Dermis microvascular lymphatic vessel endothelial cell (primary cell): ENCODE data around the gene DNAJC15. TPM values are rescaled to one million over a fixed set of nuclear protein-coding genes. Genes with fewer than 3 reads are reported as not detected.
A peak's percentile ranks its signal among the peaks of the same experiment; 100 is the strongest.
"Not testable (repeated sequence)": the region's sequence is repeated elsewhere in the genome, so short reads cannot be mapped to it uniquely, and the experiment has no call there.

Source experiments
- DNase-seq, 2 donors: peaks; one replicate each; pipeline versions ENCODE4 v3.0.0 to v3.0.0-alpha.2; 2010; ENCODE audit warnings: low read depth in 2 of 2
- total RNA-seq: library from RNA; depleted of rRNA; stranded (reverse); fragments of >200 nt; gene quantifications from 2 replicates; pipeline ENCODE4 v1.2.1, GENCODE V29; 2014

The DNAJC15 gene
- total RNA-seq, 1 donor from 2014 or later, result 17.5 TPM

DNA sequence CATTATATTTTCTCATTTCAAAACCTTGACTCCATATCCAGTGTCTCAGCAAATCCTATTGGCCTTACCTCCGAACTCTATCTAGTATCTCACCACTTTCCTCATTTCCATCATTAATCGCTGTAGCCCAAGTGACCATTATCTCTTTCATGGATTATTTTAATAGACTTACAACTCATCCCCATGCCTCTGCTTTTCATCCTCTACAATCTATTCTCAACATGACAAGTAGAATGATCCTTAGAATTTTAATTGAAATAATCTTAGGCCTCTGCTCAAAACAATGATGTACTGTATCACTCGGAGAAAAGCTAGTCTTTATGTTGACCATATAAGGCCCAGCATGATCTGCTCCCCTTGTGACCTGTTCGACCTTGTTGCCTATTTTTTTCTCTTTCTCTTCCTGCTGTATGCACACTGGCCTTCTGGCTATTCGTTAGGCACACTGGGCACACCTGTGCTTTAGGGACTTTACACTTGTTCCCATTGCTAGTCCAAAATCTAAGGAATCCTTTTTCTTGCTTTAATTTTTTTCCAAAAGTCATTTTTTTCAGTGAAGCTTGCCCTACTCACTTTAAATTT, 21.4 kb downstream of the DNAJC15 start:
- no peak for DNase-seq

DNA sequence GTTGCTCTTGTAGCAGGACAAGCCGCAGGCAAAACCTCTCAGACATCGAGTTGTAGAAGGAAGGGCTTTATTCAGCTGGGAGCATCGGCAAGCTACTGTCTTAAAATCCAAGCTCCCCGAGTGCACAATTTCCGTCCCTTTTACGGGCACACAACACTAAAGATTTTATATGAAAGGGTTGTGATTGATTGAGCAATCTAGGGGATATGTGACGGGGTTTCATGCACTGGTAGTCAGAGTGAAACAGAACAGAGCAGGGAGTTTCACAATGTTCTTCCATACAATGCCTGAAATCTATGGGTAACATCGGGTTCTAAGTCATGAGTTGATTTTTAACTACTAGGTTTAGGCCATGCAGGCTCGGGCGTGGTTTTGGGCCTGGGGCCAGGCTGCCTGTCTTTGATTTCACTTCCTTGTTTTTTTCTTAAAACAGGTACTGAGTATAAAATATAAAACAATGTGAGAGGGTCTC, 22.0 kb downstream of the DNAJC15 start:
- not testable (repeated sequence) for DNase-seq

DNA sequence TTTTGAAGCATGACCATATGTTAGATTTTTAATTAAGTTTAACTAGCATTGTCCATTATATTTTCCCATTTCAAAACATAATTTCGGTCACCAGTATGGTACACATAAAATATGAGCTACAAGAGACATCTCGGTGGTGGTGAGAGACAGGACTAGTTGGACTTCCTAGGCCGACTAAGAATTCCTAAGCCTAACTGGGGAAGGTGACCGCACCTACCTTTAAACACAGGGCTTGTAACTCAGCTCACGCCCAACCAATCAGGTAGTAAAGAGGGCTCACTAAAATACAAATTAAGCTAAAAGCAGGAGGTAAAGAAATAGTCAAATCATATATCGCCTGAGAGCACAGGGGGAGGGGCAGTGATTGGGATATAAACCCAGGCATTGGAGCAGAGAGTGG, 22.9 kb downstream of the DNAJC15 start:
- no peak for DNase-seq

DNA sequence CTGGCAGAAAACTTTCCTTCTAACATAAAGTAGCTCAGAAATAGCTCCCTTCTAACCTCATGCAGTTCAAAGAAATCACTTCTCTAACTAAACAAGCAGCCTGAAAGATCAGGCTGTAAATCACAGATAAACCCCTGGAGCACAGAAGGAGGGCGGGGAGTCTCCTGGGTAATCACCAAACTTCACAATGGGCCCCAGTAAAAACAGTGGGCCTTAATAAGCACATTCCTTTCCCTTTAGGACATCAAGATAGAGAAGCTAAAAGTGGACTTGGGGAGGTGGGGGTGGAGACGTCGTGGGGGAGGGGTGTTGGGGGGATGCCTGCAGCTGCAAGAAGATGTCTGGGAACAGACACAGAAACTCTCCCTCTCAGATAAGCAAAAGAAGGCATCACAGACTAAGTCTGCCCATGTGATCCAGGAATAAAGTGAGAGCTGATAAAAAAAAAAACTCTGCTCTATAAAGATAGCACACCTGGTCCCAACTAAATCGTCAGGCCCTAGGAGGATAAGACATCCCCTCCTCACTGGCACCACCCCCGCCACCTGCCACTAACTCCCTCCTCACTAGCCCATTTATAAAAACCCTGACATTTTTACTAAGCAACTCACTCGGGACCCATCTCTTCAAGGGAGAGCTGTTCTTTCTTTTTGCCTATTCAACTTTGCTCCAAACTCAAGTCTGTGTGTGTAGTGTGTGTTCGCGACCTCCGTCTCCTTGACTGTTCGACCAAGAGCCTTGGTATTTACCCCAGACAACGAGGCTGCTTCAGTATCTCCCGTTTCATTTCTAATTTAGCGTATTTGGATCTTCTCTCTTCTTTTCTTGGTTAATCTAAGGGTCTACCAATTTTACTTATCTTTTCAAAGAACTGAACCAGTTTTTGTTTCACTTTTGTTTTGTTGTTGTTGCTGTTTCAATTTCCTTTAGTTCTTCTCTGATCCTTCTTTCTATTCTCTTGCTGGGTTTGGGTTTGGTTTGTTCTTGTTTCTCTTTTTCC, 31.7 kb downstream of the DNAJC15 start:
- DNase-seq, result peak in 1 of 2 donors; percentile 28

DNA sequence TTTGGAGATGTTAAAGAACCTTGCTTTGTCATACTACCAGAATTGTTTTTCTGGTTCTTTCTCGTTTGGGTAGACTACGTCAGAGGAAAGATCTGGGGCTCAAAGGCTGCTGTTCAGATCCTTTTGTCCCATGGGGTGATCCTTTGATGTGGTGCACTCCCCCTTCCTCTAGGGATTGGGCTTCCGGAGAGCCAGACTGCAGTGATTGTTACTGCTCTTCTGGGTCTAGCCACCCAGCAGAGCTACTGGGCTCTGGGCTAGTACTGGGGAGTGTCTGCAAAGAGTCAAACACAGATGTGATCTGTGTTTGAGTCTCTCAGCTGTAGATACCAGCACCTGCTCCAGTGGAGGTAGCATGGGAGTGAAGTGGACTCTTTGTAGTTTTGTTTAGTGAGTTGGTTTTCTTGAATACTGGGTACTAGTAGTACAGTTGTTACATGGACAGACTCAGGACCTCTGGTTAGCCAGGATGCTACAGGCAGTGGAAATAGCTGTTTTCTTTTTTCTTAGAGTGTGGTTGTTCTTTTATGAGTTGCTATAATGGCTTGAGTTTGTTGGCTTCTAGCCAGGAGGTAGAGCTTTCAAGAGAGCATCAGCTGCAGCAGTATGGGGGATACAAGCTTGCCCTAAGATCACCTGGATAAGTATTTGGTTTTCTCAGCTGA, 34.4 kb downstream of the DNAJC15 start:
- peak in 1 of 2 donors; percentile 49 for DNase-seq

DNA sequence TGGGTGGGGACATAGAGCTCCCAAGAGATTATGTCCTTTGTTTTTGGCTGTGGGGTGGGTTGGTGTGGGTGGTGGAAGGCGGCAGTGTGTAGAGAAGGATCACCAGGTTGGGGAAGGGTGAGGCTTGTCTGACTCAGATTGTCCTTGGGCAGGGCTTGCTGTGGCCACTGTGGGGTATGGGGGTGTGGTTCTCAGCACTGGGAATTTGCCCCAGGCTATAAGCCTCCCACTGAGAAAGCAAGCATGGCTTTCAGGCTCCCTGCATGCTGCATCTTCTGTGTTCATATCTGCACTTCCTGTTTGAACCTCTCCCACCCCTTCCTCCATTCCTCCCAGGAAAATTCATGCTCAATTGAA, 34.9 kb downstream of the DNAJC15 start:
- no peak for DNase-seq

DNA sequence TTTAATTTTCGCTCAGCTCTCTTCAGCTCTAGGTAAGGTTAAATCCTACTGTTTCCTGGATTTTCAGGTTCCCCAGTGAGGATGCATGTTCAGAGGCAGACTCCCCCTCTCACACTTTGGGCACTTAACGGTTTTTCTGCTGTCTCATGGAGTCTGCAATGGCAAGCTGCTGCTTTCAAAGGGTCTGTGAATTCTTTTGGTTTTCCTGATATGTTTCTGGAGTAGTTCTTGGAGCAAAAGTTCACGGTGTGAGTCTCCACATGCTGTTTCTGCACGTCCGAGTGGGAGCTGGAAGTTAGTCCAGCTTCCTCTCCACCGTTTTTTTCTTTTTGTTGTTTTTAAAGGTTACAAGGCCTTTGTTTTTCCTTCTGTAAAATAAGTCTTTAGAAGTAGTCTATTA, 35.4 kb downstream of the DNAJC15 start:
- peak in 1 of 2 donors; percentile 12 for DNase-seq

DNA sequence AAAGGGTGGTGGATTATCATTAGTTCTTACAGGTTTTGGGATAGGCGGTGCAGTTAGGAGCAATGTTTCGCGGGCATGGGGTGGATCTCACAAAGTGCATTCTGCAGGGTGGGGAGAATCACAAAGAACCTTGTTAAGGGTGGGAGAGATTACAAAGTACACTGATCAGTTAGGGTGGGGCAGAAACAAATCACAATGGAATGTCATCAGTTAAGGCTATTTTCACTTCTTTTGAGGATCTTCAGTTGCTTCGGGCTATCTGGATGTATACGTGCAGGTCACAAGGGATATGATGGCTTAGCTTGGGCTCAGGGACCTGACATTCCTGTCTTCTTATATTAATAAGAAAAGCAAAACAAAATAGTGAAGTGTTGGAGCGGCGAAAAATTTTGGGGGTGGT, 36.4 kb downstream of the DNAJC15 start:
- DNase-seq, result not testable (repeated sequence)

DNA sequence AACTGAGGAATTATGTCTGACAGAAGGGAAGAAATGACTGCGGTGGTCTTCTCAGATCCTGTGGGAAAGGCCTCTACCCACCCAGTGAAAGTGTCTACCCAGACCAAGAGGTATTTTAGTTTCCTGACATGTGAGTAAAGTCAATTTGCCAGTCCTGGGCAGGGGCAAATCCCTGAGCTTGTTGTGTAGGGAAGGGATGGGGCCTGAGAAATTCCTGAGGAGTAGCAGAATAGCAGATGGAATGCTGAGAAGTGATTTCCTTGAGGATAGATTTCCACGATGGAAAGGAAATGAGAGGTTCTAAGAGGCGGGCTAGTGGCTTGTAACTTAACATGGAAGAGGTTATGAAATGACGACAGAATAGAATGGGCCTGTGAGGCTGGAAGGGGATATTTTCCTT, 37.4 kb downstream of the DNAJC15 start:
- DNase-seq, result not testable (repeated sequence)

DNA sequence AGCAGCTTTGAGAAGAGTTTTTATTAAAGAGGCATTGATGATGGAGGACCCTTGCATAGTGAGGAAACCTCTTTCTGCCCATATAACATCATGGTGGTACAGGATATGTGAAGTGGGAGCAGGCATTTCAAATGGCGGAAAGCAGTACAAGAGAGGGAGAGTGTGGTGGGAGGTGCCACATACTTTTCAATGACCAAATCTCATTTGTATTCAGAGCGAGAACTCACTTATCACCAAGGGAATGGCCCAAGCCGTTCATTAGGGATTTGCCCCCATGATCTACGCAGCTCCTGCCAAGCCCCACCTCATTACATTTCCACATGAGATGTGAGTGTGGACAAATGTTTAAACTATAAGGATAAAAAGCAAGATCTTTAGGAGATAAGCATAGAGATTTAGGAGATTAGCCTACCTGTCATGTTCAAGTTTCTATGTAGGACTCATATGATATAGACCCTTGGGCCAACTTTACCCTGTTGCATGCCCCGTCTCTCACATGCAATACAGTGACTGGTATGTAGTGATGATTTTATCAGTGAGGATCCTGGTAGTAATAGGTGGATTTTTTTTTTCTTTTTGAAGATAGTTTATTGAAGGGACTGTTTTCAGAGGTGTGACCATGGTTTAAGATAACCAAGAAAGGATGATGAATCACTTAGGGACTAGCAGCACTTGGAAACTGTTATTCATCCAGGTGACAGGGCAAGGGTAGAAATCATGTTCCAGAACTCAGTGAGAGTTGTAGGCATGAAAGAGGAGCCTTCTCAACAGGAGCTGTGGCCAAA, 38.3 kb downstream of the DNAJC15 start:
- no peak for DNase-seq

DNA sequence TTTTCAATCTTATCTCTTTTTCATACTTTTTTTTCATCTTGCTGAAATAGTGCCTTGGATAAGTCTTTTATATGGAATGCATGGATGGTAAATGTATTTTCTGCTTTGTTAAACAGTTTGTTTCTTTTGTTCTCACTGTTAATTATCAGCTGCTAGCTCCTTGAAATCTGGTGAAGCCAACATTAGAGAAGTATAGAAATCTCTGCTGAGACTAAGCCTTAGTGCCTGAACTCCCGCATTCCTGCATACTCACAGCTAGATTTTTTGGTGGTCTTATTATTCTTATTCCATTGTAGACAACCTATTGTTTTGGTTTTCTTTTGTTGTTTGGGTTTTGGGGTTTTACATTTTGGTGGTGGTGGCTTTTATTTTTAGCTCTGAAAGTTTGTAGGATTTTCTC, 48.4 kb downstream of the DNAJC15 start:
- no peak for DNase-seq

DNA sequence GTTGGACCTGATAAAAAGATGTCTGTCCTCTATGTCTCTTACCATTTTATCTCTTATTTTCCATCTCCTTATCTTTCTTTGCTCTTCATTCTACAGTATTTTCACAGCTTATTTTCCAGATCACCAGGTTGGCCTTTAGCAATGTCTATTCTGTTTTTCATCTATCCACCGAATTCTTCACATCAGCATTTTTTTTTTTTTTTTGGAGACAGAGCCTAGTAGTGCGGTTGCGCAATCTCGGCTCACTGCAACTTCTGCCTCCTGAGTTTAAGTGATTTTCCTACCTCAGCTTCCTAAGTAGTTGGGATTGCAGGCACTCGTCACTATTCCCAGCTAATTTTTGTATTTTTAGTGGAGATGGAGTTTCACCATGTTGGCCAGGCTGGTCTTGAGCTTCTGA, 49.0 kb downstream of the DNAJC15 start:
- no peak for DNase-seq

DNA sequence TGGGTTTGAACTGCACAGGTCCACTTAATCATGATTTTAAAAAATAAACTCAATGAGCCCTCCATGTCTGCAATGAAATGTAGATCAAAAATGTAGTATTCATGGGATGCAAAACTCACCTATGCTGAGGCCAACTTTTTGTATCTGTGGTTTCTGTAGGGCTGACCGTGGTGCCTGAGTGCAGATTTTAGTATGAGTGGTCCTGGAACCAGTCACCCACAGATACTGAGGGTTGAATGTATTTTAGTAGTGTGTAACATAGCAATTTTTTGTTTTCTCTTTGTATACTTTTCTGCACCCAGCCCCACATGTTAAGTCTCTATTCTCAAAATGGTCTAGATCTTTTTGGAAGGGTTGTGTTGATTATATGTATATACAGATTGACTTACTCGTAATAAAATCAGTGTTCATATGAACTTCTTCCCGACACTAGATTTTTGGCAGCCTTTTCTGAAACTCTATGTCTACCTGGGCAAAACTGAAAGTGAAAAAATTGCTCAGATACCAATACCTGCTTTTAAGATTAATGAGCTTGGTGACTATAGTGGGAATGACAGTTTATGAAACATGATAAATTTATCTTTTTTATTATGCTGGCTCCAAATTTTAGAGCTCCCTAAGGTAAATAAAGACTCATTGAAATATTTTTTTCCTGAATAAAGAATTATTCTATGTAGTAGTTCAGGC, 51.6 kb downstream of the DNAJC15 start:
- no peak for DNase-seq

DNA sequence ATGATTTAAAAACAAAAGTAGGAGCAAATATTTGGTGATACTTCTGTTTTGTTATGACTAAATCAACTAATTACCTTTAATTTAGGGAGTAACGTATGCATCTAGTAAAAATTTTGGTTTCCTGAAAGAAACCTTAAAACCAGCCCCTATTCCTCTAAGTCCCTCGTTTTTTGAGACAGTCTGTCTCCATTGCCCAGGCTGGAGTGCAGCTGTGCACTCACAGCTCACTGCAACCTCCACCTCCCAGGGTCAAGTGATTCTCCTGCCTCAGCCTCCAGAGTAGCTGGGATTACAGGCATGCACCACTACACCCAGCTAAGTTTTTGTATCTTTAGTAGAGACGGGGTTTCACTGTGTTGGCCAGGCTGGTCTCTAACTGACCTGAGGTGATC, 52.1 kb downstream of the DNAJC15 start:
- DNase-seq, result not testable (repeated sequence)

DNA sequence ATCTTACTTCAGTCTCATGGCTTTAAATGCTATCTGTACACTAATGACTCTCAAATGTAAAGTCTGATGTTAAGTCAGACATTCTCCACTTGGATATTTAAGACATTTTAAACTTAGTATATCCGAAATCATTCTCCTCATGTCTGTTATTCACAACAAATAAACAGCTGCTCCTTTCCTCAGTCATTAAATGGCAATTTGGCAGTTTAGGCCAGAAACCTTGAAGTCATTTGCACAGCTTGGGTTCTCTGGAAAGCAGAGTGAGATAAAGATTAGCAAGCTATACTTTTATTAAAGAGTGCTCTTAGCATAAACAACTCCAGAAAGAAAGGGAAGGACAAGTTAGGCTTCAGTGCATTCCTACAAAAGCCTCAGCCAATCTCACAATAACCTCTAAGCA, 53.7 kb downstream of the DNAJC15 start:
- DNase-seq, result no peak

DNA sequence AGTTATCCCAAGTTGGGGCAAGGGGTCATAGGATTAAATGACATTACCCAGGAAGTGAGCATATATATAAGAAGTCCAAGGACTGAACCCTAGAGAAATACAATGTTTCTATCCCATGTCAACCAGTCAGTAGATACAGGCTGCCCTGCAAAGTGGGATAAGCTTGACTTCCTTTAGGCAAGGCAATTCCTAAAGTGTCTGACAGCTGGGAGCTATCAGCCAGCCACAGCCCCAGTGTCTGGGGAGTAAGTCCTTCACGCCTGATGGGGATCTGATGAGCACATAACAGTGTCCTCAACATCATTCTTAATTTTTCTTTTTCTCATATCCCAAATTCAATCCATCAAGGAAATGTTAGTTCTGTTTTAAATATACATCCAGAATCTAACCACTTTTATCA, 54.1 kb downstream of the DNAJC15 start:
- no peak for DNase-seq

DNA sequence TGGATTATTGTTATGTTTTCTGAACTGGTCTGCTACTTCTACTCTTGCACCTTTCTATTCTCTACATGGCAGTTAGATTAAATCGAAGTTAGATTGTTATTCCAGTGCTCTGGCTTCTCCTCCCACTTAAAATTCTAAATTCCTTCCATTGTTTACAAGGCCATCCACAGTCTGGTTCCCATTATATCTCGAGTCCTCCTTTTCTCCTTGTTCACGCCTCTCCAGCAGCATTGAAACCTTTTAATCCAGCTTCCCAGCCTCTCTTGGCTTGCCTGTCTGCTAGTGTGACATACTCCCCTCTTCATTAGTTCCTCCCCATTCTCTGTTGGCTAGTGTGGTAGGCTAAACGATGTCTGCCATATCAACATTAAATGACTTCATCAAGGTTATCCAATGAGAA, 54.5 kb downstream of the DNAJC15 start:
- DNase-seq, result no peak

DNA sequence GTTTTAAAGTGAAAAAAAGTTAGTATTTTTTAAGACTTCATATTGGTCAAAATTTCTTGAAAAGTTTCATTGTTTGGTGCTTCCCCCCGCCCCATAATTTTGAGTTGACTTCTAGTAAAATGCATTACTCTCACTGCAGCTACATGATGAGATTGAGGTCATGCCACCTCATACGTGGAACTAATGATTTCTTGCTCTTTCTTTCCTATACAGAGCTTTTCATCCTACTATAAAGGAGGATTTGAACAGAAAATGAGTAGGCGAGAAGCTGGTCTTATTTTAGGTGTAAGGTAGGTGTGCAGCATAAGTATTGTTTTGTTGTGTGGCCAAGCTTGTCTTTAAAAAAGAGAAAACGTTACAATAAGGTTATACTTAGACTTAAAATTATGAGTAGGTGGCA, 55.0 kb downstream of the DNAJC15 start:
- DNase-seq, result no peak

DNA sequence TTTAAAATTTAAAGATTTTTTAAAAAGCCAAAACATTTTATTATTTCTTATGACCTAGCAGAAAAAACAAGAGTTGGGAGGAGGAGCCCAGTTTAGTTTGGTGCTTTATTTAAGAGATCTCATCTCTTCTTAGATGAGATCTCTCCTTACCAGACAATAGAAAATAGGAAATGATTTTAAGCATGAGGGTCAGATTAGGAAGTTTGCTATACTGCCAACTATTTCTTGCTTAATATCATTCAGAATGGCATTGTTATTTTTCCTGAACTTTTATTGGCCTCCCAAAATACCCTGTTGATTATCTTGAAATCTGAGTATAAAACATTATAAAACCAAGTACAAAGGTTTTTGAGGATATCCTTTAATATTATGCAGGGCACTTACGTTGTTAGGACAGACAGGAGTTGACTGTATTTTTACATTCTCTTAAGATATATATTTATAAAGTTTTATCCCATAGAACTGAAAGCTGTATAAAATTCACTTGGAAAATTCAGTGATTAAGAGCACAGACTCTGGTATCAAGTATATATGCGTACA, 56.1 kb downstream of the DNAJC15 start:
- DNase-seq, result peak in 1 of 2 donors; percentile 19

DNA sequence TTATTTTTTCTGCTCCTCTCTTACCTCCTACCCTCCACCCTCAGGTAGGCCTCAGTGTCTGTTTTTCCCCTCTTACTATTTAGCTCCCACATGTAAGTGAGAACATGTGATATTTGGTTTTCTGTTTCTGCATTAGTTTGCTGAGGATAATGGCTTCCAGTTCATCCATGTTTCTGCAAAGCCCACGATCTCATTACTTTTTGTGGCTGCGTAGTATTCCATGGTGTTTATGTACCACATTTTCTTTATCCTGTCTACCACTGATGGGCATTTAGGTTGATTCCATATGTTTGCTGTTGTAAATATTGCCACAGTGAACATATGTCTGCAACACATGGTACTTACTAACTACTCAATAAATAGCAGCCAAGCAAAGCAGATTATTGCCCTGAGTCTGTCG, 56.8 kb downstream of the DNAJC15 start:
- no peak for DNase-seq

DNA sequence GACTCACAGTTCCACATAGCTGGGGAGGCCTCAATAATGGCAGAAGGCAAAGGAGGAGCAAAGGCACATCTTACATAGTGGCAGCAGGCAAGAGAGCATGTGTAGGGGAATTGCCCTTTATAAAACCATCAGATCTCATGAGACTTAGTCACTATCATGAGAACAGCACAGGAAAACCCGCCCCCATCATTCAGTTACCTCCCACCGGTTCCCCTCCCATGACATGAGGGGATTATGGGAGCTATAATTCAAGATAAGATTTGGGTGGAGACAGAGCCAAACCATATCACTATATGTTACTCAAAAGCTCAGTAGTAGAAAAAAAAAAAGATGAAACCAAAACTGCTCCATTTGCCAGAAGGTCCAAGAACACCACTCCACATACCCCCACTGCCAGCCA, 58.5 kb downstream of the DNAJC15 start:
- no peak for DNase-seq
